Measurements from ENCODE around the gene PAX1. TPM values are rescaled to one million over a fixed set of nuclear protein-coding genes. Genes with fewer than 3 reads are reported as not detected.

PAX1 gene
- total and polyA plus RNA-seq, 4 donors: not detected

- DNase-seq (ENCODE audit: low spot score): no peak
- TF ChIP-seq EGR1 (IDR thresholded peaks at IDR 0.05; ENCODE audit: low read depth in 2 of 2) (no peak), MAX (IDR thresholded peaks at IDR 0.05) (no peak), GABPA (IDR thresholded peaks at IDR 0.05 in 1 of 2, conservative IDR thresholded peaks at IDR 0.05 in 1 of 2) (no peak), SP1 (IDR thresholded peaks at IDR 0.05) (no peak), TAF1 (conservative IDR thresholded peaks at IDR 0.05) (no peak), RXRA (IDR thresholded peaks at IDR 0.05) (no peak), FOXA1 (IDR thresholded peaks at IDR 0.05) (no peak), FOXA2 (IDR thresholded peaks at IDR 0.05) (no peak), HNF4G (IDR thresholded peaks at IDR 0.05) (no peak)
- TF ChIP-seq, protein P1, sequence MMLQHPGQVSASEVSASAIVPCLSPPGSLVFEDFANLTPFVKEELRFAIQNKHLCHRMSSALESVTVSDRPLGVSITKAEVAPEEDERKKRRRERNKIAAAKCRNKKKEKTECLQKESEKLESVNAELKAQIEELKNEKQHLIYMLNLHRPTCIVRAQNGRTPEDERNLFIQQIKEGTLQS (IDR thresholded peaks at IDR 0.05): no peak
- Histone ChIP-seq H3K27me3 (ENCODE audit: control insufficient read depth in 4 of 4, insufficient read depth in 4 of 4, low read length in 3 of 4) (no peaks in the 10 kb centered on the region), H3K27ac (ENCODE audit: low read depth in 1 of 2, low read length in 2 of 2) (no peak overlapping the region), H3K9me3 (ENCODE audit: control insufficient read depth in 4 of 4, low read length in 3 of 4) (peaks cover 3 to 6% (median 4%) of the 10 kb centered on the region in 4 donors), H3K9ac (ENCODE audit: low read depth in 1 of 2, low read length in 2 of 2) (no peak overlapping the region), H3K36me3 (ENCODE audit: control insufficient read depth in 4 of 4, insufficient read depth in 3 of 4, low read depth in 1 of 4, low read length in 3 of 4) (no peaks in the 10 kb centered on the region), H3K4me3 (ENCODE audit: low read depth in 1 of 3, low read length in 3 of 3) (no peak overlapping the region), H3K4me1 (ENCODE audit: control insufficient read depth in 4 of 4, insufficient read depth in 4 of 4, low read length in 3 of 4) (no peaks in the 10 kb centered on the region)
- 74% methylated on average over 1 of the region's 1 CpG for whole genome bisulfite sequencing
Measured at GRCh38 chr20:21670981-21671380, 34.5 kb upstream of the PAX1 start.

- Histone ChIP-seq H3K36me3 (ENCODE audit: control insufficient read depth in 4 of 4, insufficient read depth in 3 of 4, low read depth in 1 of 4, low read length in 3 of 4) (no peaks in the 10 kb centered on the region), H3K27ac (ENCODE audit: low read depth in 1 of 2, low read length in 2 of 2) (no peak overlapping the region), H3K9me3 (ENCODE audit: control insufficient read depth in 4 of 4, low read length in 3 of 4) (peaks cover 3 to 4% (median 4%) of the 10 kb centered on the region in 4 donors), H3K27me3 (ENCODE audit: control insufficient read depth in 4 of 4, insufficient read depth in 4 of 4, low read length in 3 of 4) (no peaks in the 10 kb centered on the region), H3K4me3 (ENCODE audit: low read depth in 1 of 3, low read length in 3 of 3) (no peak overlapping the region), H3K9ac (ENCODE audit: low read depth in 1 of 2, low read length in 2 of 2) (no peak overlapping the region), H3K4me1 (ENCODE audit: control insufficient read depth in 4 of 4, insufficient read depth in 4 of 4, low read length in 3 of 4) (no peaks in the 10 kb centered on the region)
- no peak for DNase-seq (ENCODE audit: low spot score)
- TF ChIP-seq TAF1 (conservative IDR thresholded peaks at IDR 0.05) (no peak), SP1 (IDR thresholded peaks at IDR 0.05) (no peak), GABPA (IDR thresholded peaks at IDR 0.05 in 1 of 2, conservative IDR thresholded peaks at IDR 0.05 in 1 of 2) (no peak), MAX (IDR thresholded peaks at IDR 0.05) (no peak), FOXA2 (IDR thresholded peaks at IDR 0.05) (no peak), NR2F2 (IDR thresholded peaks at IDR 0.05) (no peak), HNF4G (IDR thresholded peaks at IDR 0.05) (no peak), RAD21 (IDR thresholded peaks at IDR 0.05) (no peak), EGR1 (IDR thresholded peaks at IDR 0.05; ENCODE audit: low read depth in 2 of 2) (no peak), CTCF (IDR thresholded peaks at IDR 0.05; ENCODE audit: low read depth, low read length, missing input control) (no peak)
- 90% methylated on average over 2 of the region's 2 CpGs for WGBS
Measured at GRCh38 chr20:21677261-21677660, 28.2 kb upstream of the PAX1 start.

GRCh38 chr20:21677781-21678180 lies 27.7 kb upstream of the PAX1 start:
- H3K27ac ChIP-seq (ENCODE audit: low read depth in 1 of 2, low read length in 2 of 2): no peak overlapping the region
- no peak overlapping the region for H3K9ac ChIP-seq (ENCODE audit: low read depth in 1 of 2, low read length in 2 of 2)
- no peaks in the 10 kb centered on the region for H3K4me1 ChIP-seq (ENCODE audit: control insufficient read depth in 4 of 4, insufficient read depth in 4 of 4, low read length in 3 of 4)
- H3K4me3 ChIP-seq (ENCODE audit: low read depth in 1 of 3, low read length in 3 of 3): no peak overlapping the region
- H3K9me3 ChIP-seq (ENCODE audit: control insufficient read depth in 4 of 4, low read length in 3 of 4): peaks cover 3 to 4% (median 4%) of the 10 kb centered on the region in 4 donors
- no peaks in the 10 kb centered on the region for H3K27me3 ChIP-seq (ENCODE audit: control insufficient read depth in 4 of 4, insufficient read depth in 4 of 4, low read length in 3 of 4)
- 56% methylated on average over 3 of the region's 3 CpGs for WGBS
- no peaks in the 10 kb centered on the region for H3K36me3 ChIP-seq (ENCODE audit: control insufficient read depth in 4 of 4, insufficient read depth in 3 of 4, low read depth in 1 of 4, low read length in 3 of 4)
- DNase-seq (ENCODE audit: low spot score): no peak
- TF ChIP-seq SP1 (IDR thresholded peaks at IDR 0.05) (no peak), ZBTB33 (IDR thresholded peaks at IDR 0.05) (no peak), YY1 (IDR thresholded peaks at IDR 0.05) (no peak), RXRA (IDR thresholded peaks at IDR 0.05) (no peak), HNF4A (conservative IDR thresholded peaks at IDR 0.05) (no peak), RAD21 (IDR thresholded peaks at IDR 0.05) (no peak), GABPA (IDR thresholded peaks at IDR 0.05 in 1 of 2, conservative IDR thresholded peaks at IDR 0.05 in 1 of 2) (no peak), EGR1 (IDR thresholded peaks at IDR 0.05; ENCODE audit: low read depth in 2 of 2) (no peak), JUND (IDR thresholded peaks at IDR 0.05) (no peak), HNF4G (IDR thresholded peaks at IDR 0.05) (no peak), CTCF (IDR thresholded peaks at IDR 0.05; ENCODE audit: low read depth, low read length, missing input control) (no peak), MAX (IDR thresholded peaks at IDR 0.05) (no peak)
- TF ChIP-seq, protein P1 (IDR thresholded peaks at IDR 0.05): no peak

Measured in liver (tissue), 9 donors.